ENCODE data around the gene KDM4F.

KDM4F gene

DNA sequence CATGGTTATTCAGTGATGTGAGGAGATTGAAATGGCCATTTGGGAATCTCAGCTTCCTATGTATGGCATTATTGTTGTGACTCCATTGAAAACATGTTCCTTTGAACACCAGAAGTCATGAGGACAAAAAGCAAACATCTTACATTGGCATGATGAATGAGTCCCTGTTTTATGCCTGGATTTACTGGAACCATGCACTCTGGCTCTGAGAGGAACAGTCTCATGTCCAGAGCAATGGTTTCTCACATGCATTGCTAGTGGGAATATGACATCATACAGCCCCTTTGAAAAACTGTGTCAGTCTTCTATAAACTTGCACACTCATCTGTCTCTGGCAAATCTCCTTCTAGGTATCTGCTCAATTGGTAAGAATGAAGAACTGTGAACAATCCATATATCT, 3.4 kb upstream of the KDM4F start:
- no peaks in the 10 kb centered on the region for H3K79me2 ChIP-seq
- H3K27me3 ChIP-seq (ENCODE audit: control insufficient read depth, insufficient read depth, low read length): no peaks in the 10 kb centered on the region
- H3K27ac ChIP-seq: no peak overlapping the region

DNA sequence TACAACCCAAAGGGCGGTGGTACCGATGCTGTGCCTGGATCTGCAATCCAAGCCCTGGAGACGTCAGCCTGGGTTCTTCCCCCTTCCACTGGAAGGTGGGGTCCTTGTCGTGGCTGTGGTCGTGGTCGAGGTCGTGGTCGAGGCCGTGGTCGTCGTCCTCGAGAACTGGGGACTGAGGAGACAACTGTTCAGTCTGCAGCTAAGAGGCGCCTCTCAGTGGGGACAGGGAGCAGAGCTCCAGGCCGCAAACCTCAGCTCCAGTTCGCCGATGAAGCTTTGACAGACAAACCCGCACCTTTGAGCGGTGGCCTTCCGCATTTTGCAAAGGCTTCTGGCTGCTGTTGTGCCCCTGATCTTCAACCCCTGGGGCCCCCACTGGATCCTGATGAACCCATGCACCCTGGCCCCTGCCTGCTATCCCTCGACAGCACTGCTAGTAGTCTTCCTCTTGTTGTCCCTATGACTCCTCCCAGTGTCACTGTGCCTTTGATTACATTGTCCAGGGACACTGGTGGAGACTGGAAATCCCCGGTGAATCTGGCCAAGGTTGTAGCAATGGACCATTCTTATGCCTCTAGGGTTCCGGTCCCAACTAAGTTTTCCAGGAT, 1.5 kb downstream of the KDM4F start:
- Histone ChIP-seq H3K4me1 (no peaks in the 10 kb centered on the region), H3K27me3 (ENCODE audit: control insufficient read depth, insufficient read depth, low read length) (no peaks in the 10 kb centered on the region), H2AFZ (no peak overlapping the region), H3K36me3 (ENCODE audit: control insufficient read depth, insufficient read depth, low read length) (no peaks in the 10 kb centered on the region), H3K9me3 (ENCODE audit: control insufficient read depth, low read length) (no peaks in the 10 kb centered on the region), H3K27ac (no peak overlapping the region), H3K79me2 (no peaks in the 10 kb centered on the region), H3K4me2 (ENCODE audit: low read length) (no peak overlapping the region), H3K9ac (no peak overlapping the region), H3K4me3 (ENCODE audit: low read depth, low read length) (no peak overlapping the region)
- TF ChIP-seq, protein P1, sequence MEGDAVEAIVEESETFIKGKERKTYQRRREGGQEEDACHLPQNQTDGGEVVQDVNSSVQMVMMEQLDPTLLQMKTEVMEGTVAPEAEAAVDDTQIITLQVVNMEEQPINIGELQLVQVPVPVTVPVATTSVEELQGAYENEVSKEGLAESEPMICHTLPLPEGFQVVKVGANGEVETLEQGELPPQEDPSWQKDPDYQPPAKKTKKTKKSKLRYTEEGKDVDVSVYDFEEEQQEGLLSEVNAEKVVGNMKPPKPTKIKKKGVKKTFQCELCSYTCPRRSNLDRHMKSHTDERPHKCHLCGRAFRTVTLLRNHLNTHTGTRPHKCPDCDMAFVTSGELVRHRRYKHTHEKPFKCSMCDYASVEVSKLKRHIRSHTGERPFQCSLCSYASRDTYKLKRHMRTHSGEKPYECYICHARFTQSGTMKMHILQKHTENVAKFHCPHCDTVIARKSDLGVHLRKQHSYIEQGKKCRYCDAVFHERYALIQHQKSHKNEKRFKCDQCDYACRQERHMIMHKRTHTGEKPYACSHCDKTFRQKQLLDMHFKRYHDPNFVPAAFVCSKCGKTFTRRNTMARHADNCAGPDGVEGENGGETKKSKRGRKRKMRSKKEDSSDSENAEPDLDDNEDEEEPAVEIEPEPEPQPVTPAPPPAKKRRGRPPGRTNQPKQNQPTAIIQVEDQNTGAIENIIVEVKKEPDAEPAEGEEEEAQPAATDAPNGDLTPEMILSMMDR (IDR thresholded peaks at IDR 0.05): no peak

More for the DNA sequence above, 3.4 kb upstream of the KDM4F start:
- Histone ChIP-seq H3K4me3 (ENCODE audit: low read depth, low read length) (no peak overlapping the region), H3K36me3 (ENCODE audit: control insufficient read depth, insufficient read depth, low read length) (no peaks in the 10 kb centered on the region), H3K9me3 (ENCODE audit: control insufficient read depth, low read length) (no peaks in the 10 kb centered on the region), H3K9ac (no peak overlapping the region), H3K4me1 (no peaks in the 10 kb centered on the region), H2AFZ (no peak overlapping the region), H3K4me2 (ENCODE audit: low read length) (no peak overlapping the region)
- TF ChIP-seq, protein P1 (IDR thresholded peaks at IDR 0.05): no peak

DNA sequence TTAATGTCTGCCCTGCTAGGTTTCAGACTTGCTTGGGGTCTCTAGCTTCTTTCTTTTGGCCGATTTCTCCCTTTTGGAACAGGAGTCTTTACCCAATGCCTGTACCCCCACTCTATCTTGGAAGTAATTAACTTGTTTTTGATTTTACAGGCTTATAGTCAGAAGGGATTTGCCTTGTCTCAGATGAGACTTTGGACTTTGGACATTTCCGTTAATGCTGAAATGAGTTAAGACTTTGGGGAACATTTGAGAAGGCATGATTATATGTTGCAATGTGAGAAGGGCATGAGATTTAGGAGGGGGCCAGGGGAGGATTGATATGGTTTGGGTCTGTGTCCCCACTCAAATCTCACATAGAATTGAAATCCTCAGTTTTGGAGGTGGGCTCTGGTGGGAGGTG, 5.1 kb downstream of the KDM4F start:
- Histone ChIP-seq H3K27ac (no peak overlapping the region), H3K79me2 (no peaks in the 10 kb centered on the region), H3K4me2 (ENCODE audit: low read length) (no peak overlapping the region), H3K9ac (no peak overlapping the region), H2AFZ (no peak overlapping the region), H3K4me1 (no peaks in the 10 kb centered on the region), H3K4me3 (ENCODE audit: low read depth, low read length) (no peak overlapping the region), H3K36me3 (ENCODE audit: control insufficient read depth, insufficient read depth, low read length) (no peaks in the 10 kb centered on the region), H3K9me3 (ENCODE audit: control insufficient read depth, low read length) (no peaks in the 10 kb centered on the region), H3K27me3 (ENCODE audit: control insufficient read depth, insufficient read depth, low read length) (no peaks in the 10 kb centered on the region)
- TF ChIP-seq, protein P1 (IDR thresholded peaks at IDR 0.05): no peak

DNA sequence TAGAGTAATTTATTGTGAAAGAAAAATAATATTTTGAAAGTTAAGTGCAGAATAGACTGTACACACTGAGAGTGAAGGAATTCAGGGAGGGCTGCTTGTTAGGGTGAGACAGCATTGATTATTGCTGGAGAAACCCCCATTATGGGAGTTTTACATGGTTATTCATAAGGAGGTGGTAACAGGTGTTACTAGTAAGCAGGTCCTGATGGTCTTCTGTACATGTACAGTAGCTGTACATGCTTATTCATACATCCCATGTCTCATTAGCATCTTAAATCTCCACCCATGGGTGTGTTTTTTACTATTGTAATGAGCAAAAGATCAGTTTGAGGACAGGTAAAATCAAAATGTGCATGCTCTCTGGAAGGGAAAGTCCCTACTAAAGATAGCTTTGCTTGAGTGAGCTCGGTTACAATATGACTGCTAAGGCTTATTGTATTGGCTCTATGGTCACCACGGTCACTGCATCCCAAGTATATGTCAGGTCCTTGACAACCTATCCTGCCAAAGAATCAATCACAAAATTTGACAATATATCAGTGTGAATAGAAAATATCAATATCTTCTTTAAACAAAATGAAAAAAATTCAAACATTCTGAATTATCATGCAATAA, 6.2 kb downstream of the KDM4F start:
- Histone ChIP-seq H3K27me3 (ENCODE audit: control insufficient read depth, insufficient read depth, low read length) (no peaks in the 10 kb centered on the region), H3K79me2 (no peaks in the 10 kb centered on the region), H3K9ac (no peak overlapping the region), H3K9me3 (ENCODE audit: control insufficient read depth, low read length) (no peaks in the 10 kb centered on the region), H3K4me2 (ENCODE audit: low read length) (no peak overlapping the region), H3K27ac (no peak overlapping the region), H3K36me3 (ENCODE audit: control insufficient read depth, insufficient read depth, low read length) (no peaks in the 10 kb centered on the region), H2AFZ (no peak overlapping the region), H3K4me3 (ENCODE audit: low read depth, low read length) (no peak overlapping the region), H3K4me1 (no peaks in the 10 kb centered on the region)
- TF ChIP-seq, protein P1 (IDR thresholded peaks at IDR 0.05): no peak

DNA sequence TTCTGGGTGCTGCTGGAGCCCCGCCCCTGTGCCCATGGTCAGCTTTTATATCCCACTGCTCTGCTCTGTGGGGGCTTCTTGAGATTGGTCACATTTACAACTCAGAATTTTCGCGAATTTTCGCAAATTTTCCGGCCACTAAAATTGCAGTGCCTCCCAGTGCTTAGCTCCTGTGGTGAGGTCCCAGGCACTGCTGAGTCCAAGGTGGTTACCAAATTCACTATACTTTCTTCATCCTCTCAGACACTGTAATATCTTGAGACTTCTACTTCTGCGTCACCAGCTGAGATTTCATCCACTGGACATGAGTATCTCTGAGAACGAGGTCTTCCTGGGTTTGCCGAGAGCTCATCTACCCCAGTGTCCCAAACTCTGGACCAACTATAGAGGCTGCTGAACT, 8.7 kb downstream of the KDM4F start:
- no peak overlapping the region for H3K27ac ChIP-seq
- no peaks in the 10 kb centered on the region for H3K9me3 ChIP-seq (ENCODE audit: control insufficient read depth, low read length)
- no peak overlapping the region for H2AFZ ChIP-seq
- TF ChIP-seq, protein P1 (IDR thresholded peaks at IDR 0.05): no peak
- H3K4me1 ChIP-seq: no peaks in the 10 kb centered on the region
- no peaks in the 10 kb centered on the region for H3K79me2 ChIP-seq
- no peak overlapping the region for H3K9ac ChIP-seq
- H3K27me3 ChIP-seq (ENCODE audit: control insufficient read depth, insufficient read depth, low read length): no peaks in the 10 kb centered on the region
- H3K4me2 ChIP-seq (ENCODE audit: low read length): no peak overlapping the region
- H3K36me3 ChIP-seq (ENCODE audit: control insufficient read depth, insufficient read depth, low read length): no peaks in the 10 kb centered on the region
- no peak overlapping the region for H3K4me3 ChIP-seq (ENCODE audit: low read depth, low read length)

Measured in parathyroid adenoma (tissue), 2 donors.